GM18909 (cell line): Measurements from ENCODE around the gene STK25.

Experiments
- ATAC-seq: cut with Tn5 transposase; IDR thresholded peaks from one replicate; pipeline ENCODE4 v1.9.1; 2021; ENCODE audit warnings: mild to moderate bottlenecking; ENCODE audit not compliant: unreplicated experiment, poor library complexity

Gene STK25

DNA sequence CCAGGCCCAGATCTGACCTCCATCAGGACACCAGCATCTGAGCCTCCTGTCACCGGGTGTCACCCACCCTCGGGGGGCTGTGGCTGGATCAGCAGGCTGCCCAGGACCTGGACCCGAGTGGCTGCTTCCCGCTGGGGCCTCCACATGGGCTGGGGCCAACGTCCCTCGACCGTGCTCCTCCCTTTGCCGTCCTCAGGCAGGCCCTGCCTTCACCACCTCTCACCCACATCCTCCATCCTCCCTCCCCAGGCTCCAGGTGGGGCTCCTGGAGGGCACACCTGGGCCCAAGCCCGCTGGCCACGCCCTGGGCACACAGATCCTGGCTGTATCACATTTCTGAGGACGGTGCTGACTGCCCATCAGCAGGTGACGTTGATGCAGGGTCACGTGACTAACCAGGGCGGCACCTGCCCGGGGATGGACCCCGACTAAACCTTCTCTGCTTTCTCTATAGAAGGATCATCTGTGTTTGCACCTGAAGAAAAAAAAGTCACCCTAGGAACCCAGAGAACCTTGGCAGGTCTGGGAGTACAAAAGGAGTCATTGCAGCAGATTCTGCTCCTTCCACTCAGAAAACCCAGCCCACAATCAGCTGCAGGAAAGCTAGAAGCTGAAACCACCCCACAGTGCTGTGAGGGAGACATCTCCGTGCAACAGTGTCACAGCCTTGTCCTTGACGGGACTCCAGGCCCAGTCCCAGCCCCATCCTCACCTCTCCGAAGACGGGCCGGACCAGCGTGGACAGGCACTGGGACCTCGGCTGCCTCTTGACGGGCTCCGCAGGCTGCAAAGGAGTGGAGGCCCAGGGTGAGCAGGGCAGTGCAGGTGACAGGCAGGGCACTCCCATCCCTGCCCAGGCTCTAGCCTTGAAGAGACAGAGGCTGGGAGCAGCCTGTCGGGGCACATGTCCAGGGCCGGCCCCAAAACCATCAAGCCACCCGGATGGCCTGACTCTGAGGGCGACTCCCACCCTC lies 11.2 kb downstream of the STK25 start:
- ATAC-seq = no peak

DNA sequence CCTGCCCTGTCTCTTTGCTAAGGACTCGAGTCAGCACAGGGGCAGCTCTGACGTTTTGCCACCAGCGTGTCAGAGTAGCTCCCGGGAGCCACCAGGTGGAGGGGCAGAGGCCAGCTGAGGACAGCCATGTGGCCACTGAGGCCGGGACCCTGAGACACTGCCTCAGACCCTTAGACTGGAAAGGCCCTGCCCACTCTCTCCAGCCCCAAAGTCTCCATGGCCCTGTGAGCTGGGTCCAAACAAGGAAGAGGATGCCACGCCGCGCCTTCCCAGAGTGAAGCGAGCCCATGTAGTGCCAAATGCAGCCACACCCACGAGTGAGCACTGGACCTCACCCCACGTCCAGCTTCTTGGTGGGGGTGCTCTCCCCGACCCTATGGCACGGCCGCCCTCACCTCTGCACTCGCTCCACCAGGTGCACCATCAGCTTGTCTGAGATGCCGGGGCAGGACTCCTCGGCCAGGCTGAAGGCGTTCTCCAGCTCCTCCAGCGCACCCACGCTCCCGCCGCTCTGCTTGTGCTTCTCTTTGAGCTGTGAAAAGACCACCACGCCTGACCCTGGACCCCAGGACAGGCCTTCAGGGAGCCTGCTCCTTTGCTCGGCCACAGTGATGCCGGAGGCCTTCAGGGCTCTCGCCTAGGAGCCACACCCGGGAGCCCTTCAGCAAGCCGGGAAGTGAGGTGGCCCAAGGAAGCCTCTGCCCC lies 12.2 kb downstream of the STK25 start:
- ATAC-seq = no peak

DNA sequence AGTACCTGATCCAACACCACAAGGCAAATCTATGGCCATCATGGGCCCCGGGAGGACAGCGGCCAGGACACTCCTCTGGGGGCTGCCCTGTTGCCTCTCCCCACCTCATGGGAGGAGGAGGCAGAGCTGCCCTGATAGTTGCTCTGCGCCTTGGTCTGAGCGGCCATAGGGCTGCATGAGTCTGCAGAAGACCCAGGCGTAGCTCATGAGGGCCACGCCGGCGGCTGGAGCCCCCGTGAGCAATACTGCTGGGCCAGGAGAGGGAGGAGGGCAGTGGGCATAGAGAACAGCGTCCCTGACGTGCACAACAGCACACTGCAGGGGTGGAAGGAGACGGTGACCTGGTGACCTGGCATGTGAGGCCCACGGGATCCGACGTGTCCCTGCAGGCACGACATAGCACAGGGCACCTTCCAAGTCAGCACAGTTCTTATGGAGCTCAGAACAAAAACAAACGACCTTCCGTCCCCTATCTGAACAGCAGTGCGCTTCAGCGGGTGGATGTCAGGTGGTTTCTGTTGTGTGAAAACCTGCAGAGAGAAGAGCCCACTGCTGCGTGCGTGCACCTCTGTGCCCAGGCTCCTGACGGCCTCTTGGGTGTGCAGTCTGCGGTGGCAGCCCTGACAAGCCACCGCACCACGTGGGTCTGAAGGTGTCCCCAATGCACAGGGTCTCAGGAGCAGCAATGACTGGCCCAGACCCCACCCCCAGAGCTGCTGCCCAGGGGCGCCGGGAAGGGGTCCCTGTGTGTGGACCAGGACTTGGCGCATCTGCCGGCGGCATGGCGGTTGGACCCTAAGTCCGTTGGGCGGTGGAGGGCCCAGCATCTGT lies 13.0 kb downstream of the STK25 start:
- ATAC-seq = no peak

DNA sequence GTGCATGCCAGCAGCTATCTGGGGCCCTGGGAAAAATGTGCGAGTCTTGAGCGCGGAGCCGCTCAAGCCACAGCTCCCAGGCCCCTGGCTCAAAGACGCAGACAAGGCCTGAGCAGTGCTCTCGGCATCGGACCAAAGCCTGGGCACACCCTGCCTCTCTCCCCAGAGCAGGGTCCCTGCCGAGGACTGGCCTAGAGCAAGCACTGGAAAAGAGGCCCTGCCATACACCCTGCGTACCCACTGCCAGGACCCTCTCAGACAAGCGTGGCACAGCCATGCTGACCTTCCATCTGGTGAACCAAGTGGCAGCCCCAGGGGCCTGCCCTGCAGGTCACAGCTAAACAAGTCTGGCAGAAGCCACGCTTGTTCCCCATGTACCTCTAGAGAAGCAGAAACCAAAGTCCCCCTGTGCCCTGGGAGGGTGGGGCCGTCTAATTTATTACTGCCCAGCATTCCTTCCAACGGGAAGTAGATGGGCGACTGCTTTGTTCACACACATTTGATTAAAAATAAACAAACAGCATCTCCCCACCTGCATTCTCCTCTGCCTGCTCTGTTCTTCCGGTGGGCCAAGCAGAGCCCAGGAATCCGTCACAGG lies 14.0 kb downstream of the STK25 start:
- no peak for ATAC-seq

DNA sequence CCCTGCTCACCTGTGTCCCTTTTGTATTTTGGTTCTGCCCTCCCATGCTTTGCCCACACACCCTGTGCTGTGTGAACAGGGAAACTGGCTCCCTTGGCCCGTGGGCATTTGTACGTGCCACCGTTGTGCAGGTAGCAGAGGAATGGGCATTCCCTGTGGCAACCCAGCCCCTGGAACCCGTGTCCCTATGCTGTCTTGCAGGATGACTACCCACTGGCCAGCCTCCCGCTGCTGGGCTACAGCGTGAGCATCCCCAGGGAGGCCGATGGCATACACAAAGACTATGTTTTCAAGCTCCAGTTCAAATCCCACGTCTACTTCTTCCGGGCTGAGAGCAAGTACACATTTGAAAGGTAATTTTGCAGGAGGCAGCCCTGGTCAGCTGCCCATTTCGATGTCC lies 15.3 kb downstream of the STK25 start:
- no peak for ATAC-seq

DNA sequence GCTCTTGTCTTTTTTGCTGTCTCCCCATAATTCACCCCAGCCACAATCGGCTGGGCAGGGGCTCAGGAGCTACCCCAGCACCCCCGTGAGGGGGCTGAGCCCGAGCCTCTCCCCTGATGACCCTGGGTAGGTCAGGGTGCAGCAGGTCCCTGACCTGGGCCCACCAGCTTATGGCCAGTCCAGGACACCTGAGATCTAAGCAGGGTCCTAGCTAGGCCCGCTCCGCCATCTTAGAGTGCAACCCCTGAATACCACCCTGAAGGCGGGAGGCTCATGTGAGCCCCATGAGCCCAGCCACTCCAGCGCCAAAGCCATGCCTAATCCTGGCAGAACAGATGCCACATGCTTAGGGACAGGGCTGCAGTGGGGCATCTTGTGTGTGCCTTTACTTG lies 16.2 kb downstream of the STK25 start:
- no peak for ATAC-seq

DNA sequence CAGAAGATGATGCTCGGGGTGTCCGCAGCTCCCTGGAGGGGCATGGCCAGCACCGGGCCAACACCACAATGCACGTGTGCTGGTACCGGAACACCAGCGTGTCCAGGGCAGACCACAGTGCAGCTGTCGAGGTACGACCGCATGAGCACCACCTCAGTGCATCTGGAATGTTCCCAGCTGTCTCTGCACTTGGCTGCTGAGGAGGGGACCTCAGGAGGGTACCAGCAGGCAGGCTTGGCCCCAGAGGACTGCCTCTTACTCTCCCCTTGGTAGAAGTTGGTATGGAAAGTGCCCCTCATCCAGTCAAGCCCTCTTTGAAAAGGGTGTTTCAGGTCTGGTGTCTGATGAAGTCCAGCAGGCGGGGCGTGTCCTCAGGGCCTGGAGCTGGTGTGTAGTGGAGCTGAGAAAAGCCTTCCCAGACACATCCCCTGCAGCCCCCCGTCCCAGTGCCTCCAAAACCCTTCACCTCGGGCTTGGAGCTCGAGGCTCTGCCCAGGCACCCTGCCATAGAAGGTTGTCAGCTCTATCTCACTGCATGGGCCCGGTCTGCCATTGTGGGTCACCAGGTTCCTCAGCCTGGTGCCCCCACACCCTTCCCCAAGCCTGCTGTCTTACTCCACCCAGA lies 16.7 kb downstream of the STK25 start:
- ATAC-seq = no peak

DNA sequence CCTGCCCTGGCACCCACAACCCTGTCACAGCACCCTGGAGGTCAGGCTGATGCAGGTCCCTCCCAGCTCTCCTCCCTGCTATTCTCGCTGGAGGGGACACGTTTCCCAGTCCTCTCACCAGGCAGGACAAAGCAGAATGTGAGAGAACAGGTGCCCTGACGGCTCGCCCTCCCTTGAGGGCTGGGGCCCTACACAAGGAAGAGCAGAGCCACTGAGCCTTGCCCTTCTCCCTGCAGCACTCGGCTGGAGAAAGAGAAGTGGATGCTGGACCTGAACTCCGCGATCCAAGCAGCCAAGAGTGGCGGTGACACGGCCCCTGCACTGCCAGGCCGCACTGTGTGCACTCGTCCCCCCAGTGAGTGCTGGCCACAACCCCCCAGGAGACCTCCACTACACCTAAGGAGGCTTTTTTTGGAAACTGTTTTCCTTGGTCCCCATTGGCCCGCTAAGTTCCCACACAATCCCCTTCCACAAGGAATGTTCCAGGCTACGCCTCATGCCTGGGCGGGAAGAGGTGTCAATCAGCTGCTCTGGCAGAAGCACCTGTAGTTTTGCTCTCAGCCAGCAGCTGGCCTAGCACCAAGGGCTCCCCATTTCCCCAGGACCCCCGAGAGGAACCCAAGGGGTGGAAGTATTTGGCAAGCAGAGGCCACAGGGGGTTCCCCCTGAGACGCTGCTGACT lies 17.4 kb downstream of the STK25 start:
- no peak for ATAC-seq

DNA sequence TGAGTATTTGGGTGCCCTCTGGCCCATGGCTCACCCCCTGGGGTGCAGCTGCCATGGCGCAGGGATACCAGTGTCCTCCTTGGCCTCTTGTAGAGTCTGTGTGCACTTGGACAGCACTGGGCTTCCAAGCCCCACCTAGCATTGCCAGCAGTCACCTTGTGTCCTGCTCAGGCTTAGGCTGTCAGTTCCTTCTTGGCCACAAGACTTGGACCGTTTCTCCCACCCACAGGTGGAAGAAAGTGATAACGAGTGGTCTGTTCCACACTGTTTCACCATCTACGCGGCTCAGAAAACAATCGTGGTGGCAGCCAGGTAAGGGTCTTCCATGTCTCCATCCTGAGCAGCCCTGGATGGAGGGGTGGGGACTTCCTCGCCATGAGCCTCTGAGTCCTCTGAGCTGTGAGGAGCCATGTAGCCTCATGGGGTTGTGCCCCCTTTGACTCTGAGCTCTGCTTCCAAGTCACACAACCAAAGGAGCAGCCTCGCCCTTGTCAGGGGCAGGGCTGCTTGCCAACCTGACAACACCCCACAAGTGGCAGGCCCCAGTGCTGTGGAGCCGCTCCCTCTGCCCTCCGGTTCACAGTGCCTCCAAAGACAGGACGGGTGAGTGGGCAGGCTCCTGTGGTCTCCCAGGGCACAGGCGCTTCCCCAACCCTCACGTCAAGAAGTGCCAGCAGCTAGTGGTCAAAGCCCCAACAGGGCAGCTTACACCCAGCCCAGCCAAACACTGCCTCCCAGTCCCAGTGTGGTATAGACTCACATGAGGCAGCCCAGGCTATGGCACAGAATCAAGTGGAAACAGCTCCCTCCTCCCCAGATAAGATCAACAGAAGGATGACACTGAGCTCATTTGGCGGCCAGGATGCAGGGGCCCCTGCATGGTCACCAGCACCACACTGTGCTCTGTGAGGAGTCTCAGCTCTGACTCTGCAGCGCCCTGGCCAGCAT lies 18.4 kb downstream of the STK25 start:
- no peak for ATAC-seq

DNA sequence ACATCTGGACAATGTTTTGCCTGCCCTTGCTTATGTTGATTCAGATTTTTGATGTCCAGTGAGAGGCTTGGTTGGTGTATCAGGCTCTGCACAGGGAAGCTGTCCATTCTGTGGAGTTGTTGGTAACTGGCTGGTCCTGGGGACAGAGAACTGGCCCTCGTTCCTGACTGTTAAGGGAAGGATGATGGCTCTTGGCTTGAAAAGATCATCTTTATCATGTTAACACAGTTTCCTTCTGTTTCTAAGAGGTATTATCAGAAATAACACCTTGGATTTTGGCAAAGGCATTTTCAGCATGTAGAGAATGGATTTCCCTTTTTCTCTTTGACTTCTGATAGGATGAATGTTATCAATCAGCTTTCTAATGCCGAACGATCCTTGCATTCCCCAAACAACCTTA lies 19.3 kb downstream of the STK25 start:
- ATAC-seq = no peak

DNA sequence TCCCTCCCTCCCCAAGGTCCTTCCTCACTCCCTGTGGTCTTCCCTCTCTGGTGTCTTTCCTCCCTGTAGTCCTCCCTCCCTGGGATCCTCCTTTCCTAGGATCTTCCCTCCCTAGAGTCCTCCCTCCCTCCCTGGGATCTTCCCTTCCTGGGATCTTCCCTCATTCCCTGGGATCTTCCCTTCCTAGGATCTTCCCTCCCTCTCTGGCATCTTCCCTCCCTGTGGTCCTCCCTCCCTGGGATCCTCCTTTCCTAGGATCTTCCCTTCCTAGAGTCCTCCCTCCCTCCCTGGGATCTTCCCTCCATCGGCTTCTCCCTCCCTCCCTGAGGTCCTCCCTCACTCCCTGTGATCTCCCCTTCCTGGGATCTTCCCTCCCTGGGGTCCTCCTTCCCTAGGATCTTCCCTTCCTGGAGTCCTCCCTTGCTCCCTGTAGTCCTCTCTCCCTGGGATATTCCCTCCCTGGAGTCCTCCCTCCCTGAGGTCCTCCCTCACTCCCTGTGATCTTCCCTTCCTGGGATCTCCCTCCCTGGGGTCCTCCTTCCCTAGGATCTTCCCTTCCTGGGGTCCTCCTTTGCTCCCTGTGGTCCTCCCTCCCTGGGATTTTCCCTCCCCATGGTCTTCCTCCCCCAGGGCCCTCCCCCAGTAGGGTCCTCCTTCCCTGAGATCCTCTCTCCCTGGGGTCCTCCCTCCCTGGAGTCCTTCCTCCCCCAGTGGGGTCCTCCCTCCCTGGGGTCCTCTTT lies 23.0 kb downstream of the STK25 start:
- ATAC-seq = no peak

DNA sequence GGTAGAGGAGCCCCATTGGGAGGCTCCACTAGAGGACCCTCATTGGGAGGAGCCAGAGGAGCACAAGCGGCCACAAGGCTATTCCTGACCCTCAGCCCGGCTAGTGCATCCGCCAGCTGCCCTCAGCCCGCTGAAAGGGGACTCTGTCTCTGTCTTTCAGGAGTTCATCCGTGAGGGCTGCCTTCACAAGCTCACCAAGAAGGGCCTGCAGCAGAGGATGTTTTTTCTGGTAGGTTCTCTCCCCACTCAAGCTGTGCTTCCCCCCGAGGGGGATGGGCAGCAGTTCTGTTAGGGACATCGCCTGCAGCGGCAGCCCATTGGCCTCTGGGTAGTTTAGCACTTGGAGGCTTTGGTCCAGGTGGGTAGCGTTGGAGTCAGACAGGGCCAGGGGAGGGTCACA lies 25.1 kb downstream of the STK25 start:
- no peak for ATAC-seq

DNA sequence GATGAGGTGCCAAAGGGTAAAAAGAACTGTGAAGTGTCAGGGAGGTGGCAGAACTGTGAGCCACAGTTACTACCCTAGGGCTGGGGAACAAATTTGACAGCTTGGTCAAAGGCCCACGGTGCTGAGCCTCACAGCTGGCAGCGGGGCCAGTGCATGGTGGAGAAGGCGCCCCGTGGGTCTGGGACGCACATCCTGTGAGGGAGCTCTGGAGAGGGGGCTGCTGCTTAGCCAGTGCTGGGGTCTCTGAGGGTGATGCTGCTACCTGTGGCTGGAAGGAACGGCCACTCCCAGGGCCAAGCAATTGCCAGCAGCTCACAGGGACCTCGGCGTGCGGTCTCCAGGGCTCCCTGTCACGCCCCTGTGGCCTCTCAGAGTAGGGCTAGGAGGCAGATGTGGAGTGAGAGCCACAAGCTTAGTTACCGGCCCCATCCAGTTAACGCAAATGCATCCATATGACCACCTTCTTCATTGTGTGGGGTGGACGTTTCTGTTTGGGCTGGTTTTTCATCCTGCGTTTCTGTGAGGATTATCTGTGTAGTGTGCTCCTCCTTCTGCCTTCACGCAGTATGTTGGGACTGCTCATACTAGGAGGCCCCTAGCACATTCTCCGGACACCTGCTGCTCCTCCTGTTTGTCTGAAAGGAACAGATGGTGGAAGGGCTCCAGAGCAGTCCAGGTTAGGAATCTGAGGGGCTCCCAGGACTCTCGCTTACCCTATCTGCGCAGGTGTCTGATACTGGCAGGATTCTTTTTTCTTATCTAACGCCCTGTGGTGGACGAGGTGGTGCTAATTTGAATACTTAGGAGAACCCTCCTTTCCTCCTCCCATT lies 26.0 kb downstream of the STK25 start:
- no peak for ATAC-seq

DNA sequence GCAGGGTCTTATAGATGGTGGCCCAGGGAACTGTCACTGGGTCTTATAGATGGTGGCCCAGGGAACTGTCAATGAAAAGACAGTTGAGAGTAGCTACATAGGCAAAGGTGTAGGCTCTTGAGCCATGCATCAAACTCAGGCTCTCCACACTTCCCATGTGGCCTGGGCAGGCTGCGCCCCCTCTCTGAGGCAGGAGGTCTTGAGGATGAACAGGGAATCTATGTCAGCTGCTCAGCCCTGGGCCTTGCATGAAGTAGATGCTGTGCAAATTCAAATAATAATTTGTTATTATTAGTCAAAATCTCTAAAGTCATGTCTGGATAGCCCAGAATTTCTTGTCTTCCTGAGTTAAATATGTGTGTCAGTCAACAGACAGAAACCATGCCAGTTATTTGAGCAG lies 26.7 kb downstream of the STK25 start:
- no peak for ATAC-seq

DNA sequence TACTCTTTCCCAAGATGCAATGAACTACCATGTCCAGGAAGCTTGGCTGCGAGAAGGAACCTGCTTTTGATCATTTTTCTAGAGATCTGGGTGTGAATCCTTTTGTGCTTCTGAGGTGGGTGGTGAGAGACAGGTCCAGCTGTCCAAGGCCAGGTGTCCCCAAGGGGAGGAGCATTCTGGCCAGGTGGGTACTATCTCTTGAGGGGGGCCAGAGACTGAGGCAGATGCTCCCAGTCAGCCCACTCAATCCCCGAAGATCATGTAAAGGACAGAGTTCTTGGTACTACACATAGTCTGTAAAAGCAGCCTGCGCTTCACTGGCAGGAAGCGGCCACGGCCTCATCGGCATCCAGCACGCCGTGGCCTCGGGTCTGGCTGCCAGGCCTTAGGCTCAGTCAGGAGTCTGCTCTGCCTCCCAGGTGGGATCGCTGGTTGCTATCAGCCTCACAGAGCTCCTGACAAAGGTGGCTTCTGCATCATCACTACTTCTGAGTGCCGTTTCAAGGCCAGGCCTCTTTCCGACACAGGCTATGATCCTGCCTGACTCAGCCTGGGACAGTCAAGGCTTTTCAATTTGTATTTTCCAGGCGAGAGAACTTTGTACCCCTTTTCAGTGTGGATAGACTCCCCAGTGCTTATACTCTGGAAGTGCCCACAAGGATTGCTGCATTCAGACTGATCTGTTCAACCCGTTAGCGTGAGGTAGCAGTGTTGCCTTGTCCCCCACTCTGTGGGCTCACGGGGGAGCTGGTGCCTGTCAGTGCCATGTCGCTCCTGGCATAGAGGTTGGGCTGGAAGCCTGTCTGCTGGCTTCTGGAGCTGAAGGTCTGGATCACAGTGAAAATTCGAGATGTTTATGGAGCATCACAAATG lies 29.1 kb downstream of the STK25 start:
- no peak for ATAC-seq

DNA sequence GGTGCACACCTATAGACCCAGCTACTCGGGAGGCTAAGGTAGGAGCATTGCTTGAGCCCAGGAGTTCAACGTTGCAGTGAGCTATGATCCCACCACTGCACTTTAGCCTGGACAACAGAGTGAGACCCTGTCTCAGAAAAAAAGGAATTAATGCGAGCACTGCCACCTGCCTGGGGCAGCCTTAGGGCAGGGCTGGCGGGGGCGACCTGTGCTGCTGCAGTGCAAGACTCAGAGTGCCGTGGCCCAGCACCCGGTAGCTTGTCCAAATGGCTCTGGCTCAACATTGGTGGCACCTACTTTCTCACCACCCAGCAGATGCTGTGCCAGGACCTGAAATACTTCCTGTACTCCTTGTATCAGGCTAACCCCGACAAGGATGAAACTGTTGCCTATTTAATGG lies 30.2 kb downstream of the STK25 start:
- ATAC-seq = no peak
